HEK293T (cell line): ENCODE measurements around the gene FAM118A.
"Not testable (repeated sequence)": the region's sequence is repeated elsewhere in the genome, so short reads cannot be mapped to it uniquely, and the experiment has no call there.

ENCODE experiments used
- CTCF ChIA-PET: fragments of 350-600 bp; formaldehyde crosslinking; extraction: SDS; loops from one replicate; lab custom pipeline; 2021; ENCODE audit warnings: antibody characterized with exemption, inconsistent platforms; lab: Yijun Ruan, JAX
- POLR2A ChIA-PET: fragments of 350-600 bp; formaldehyde crosslinking; extraction: SDS; loops from one replicate; lab custom pipeline; 2020; ENCODE audit warnings: antibody characterized with exemption, inconsistent platforms; lab: Yijun Ruan, JAX
- DNase-seq: peaks from one replicate; pipeline ENCODE4 v3.0.0; 2012; ENCODE audit warnings: mixed read lengths; ENCODE audit errors: extremely low spot score
- ARNT ChIP-seq: fragments of 450-650 bp; IDR thresholded peaks from 2 replicates; pipeline ENCODE4 v1.6.1; 2017; ENCODE audit warnings: mild to moderate bottlenecking
- BHLHE40 ChIP-seq: fragments of 450-650 bp; IDR thresholded peaks from 2 replicates; pipeline ENCODE4 v1.6.1; 2016; ENCODE audit warnings: mild to moderate bottlenecking, moderate library complexity, borderline replicate concordance
- CTBP1 ChIP-seq: fragments of 450-650 bp; IDR thresholded peaks from 2 replicates; pipeline ENCODE4 v1.6.1; 2016; ENCODE audit warnings: borderline replicate concordance
- ELF4 ChIP-seq: fragments of 450-650 bp; IDR thresholded peaks from 2 replicates; pipeline ENCODE4 v1.6.1; 2017; ENCODE audit warnings: antibody characterized with exemption
- FOXA1 ChIP-seq: fragments of 450-650 bp; IDR thresholded peaks from 2 replicates; pipeline ENCODE4 v1.6.1; 2016; ENCODE audit warnings: mild to moderate bottlenecking
- FOXK2 ChIP-seq: fragments of 450-650 bp; IDR thresholded peaks from 2 replicates; pipeline ENCODE4 v1.6.1; 2016; ENCODE audit warnings: mild to moderate bottlenecking
- FOXM1 ChIP-seq: fragments of 450-650 bp; IDR thresholded peaks from 2 replicates; pipeline ENCODE4 v1.6.1; 2017; ENCODE audit warnings: mild to moderate bottlenecking, borderline replicate concordance
- HDGF ChIP-seq: fragments of 450-650 bp; IDR thresholded peaks from 2 replicates; pipeline ENCODE4 v1.6.1; 2017; ENCODE audit warnings: antibody characterized with exemption, borderline replicate concordance
- L3MBTL2 ChIP-seq: fragments of 450-650 bp; conservative IDR thresholded peaks from 2 replicates; pipeline ENCODE4 v1.6.1; 2016; ENCODE audit warnings: mild to moderate bottlenecking
- LEF1 ChIP-seq: fragments of 450-650 bp; IDR thresholded peaks from 2 replicates; pipeline ENCODE4 v1.6.1; 2017; ENCODE audit warnings: mild to moderate bottlenecking, borderline replicate concordance
- NFRKB ChIP-seq: fragments of 450-650 bp; IDR thresholded peaks from 2 replicates; pipeline ENCODE4 v1.6.1; 2016; ENCODE audit warnings: mild to moderate bottlenecking, moderate library complexity
- SP1 ChIP-seq: fragments of 450-650 bp; IDR thresholded peaks from 2 replicates; pipeline ENCODE4 v1.6.1; 2017
- SUZ12 ChIP-seq: fragments of 450-650 bp; IDR thresholded peaks from 2 replicates; pipeline ENCODE4 v1.6.1; 2016; ENCODE audit warnings: mild to moderate bottlenecking
- TARDBP ChIP-seq: fragments of 450-650 bp; IDR thresholded peaks from 2 replicates; pipeline ENCODE4 v1.6.1; 2016
- ZNF384 ChIP-seq: fragments of 450-650 bp; IDR thresholded peaks from 2 replicates; pipeline ENCODE4 v1.6.1; 2016
- TF ChIP-seq, protein P1 (sequence below): fragments of 450-650 bp; IDR thresholded peaks from 2 replicates; pipeline ENCODE4 v1.6.1; 2016

The FAM118A gene

DNA sequence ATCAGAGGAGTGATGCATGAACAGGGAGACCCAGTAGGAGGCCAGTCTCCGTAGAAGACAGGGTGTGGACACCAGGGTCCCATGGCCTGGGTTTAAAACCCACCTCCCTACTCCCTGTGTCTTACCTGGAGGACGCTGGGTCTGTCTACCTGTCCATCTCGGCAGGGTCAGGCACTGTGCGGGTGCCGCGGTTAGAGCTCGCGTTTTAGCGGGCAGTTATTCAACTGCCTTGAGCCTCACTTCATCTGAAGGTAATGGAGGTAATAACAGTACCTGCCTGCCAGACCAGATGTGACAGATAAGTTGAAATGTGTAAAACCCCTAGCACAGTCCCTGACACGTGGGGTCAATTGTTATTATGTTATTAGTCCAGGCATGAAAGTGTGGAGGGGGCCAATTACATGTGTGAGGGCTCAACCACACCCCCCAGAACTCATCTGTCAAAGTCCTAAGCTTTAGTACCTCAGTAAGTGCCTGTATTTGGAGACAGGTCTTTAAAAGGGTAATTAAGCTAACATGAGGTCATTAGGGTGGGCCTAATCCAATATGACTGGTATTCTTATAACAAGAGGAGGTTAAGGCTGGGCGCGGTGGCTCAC lies 33.1 kb upstream of the FAM118A start:
- POLR2A ChIA-PET = no interaction called here
- no peak for TF ChIP-seq ARNT
- TF ChIP-seq L3MBTL2 = no peak

DNA sequence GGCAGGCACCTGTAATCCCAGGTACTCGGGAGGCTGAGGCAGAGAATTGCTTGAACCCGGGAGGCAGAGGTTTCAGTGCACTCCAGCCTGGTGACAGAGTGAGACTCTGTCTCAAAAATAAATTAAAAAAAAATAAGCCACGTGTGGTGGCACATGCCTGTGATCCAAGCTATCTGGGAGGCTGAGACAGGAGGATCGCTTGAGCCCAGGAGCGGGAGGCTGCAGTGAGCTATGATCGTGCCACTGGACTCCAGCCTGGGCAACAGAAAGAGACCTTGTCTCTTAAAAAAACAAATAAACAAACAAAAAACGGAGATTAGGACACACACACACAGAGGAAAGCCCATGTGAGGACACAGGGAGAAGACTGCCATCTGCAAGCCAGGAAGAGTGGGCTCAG lies 32.0 kb upstream of the FAM118A start:
- POLR2A ChIA-PET, CTCF ChIA-PET, DNase-seq: not testable (repeated sequence)

More for the DNA sequence above, 33.1 kb upstream of the FAM118A start:
- no peak for DNase-seq
- CTCF ChIA-PET = no interaction called here

DNA sequence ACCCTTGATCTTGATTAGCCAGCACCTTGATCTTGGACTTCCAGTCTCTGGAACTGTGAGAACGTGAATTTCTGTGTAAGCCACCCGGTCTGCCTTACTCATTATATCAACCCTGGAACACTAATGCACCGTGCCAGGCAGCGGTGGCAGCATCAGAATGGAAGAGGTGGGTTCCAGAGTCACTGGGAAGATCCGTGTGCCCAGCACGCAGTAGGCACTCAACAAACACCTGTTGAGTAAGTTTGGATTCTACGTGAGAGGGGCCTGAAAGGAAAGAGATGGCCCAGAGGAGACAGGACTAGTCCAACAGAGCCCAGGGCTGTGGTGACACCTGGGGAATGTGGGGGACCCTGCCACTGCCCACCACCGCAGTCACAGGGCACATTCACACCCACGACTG lies 31.6 kb upstream of the FAM118A start:
- TF ChIP-seq FOXA1 (no peak), FOXM1 (no peak), BHLHE40 (no peak), CTBP1 (no peak), LEF1 (no peak), ARNT (no peak)
- CTCF ChIA-PET = no interaction called here
- POLR2A ChIA-PET = no interaction called here
- no peak for DNase-seq

DNA sequence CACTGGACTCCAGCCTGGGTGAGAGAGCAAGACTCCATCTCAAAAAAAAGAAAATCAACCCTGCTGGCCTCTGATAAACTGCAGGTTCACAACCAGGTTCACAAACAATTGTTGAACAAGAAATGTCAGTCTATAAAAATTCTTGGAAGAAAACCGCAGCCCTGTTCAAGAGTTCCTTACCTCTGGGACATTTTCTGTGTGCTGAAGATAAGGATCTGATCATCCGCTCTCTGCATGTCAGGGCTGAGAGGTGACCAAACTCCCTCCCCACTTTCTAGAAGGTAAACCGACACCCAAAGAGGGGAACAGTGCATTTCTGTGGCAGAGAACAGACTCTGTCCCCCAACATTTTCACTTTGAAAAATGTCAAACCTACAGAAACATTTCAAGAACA lies 29.1 kb upstream of the FAM118A start:
- ChIA-PET POLR2A (no interaction called here), CTCF (no interaction called here)
- TF ChIP-seq FOXK2 = no peak
- no peak for TF ChIP-seq CTBP1
- TF ChIP-seq, protein P1, sequence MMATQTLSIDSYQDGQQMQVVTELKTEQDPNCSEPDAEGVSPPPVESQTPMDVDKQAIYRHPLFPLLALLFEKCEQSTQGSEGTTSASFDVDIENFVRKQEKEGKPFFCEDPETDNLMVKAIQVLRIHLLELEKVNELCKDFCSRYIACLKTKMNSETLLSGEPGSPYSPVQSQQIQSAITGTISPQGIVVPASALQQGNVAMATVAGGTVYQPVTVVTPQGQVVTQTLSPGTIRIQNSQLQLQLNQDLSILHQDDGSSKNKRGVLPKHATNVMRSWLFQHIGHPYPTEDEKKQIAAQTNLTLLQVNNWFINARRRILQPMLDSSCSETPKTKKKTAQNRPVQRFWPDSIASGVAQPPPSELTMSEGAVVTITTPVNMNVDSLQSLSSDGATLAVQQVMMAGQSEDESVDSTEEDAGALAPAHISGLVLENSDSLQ = no peak
- no peak for TF ChIP-seq ARNT
- no peak for TF ChIP-seq SP1
- no peak for TF ChIP-seq FOXA1
- TF ChIP-seq SUZ12 = no peak
- no peak for TF ChIP-seq ZNF384
- no peak for TF ChIP-seq LEF1
- no peak for TF ChIP-seq HDGF
- no peak for DNase-seq

DNA sequence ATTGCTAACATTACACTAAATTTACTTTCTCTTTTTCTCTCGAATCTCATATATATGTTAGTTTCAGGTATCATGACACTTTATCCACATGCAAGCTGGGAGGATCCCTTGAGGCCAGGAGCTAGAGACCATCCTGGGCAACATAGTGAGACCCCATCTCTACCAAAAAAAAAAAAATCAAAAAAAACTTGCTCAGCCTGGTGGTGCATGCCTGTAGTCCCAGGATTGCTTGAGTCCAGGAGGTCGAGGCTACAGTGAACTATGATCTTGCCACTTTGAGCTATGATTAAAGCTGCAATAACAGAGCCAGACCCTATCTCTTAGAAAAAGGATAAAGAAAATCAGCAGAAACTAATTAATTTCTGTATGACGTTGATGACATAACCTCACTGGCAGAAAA lies 28.7 kb upstream of the FAM118A start:
- POLR2A ChIA-PET = no interaction called here
- DNase-seq = no peak
- no peak for TF ChIP-seq BHLHE40
- no peak for TF ChIP-seq ZNF384
- CTCF ChIA-PET = no interaction called here

DNA sequence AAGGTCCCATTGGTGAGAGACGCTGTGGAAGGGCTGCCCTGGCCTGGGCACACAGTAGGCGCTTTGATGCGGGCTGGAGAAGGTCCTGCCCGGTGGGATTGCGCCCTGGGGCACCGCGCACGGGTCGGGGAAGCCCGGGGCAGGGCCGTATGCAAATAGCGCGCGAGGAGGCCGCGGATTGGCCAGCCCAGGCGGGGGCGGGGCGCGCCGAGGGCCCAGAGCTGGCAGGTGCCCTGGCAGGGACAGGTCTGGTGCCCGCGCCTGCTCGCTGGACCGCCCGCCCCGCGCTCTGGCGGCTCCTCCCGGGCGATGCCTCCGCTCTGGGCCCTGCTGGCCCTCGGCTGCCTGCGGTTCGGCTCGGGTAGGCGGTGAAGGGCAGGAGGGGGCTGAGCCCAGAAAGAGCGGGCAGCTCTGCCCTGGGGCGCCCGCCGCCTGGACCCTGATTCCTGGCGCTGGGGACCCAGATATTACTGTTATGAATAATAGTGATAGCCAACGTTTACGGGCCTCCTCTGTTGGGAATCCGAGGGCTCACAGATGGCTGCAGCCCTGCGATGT lies 24.9 kb upstream of the FAM118A start, which contains the start of gene UPK3A:
UPK3A (plus strand) TSS at position 245 of the 558 bp plus-strand sequence; CDS start at position 310, 65 bp downstream.
- no peak for DNase-seq
- POLR2A ChIA-PET = no interaction called here
- no peak for TF ChIP-seq LEF1
- no peak for TF ChIP-seq NFRKB
- TF ChIP-seq ZNF384 = no peak
- no peak for TF ChIP-seq BHLHE40
- TF ChIP-seq FOXK2 = no peak
- TF ChIP-seq HDGF = no peak
- TF ChIP-seq FOXA1 = no peak
- no peak for TF ChIP-seq FOXM1
- TF ChIP-seq, protein P1 = no peak
- no peak for TF ChIP-seq L3MBTL2
- no peak for TF ChIP-seq SP1
- no peak for TF ChIP-seq ARNT
- TF ChIP-seq SUZ12 = no peak
- no peak for TF ChIP-seq CTBP1
- TF ChIP-seq TARDBP = no peak
- no peak for TF ChIP-seq ELF4
- CTCF ChIA-PET = no interaction called here

DNA sequence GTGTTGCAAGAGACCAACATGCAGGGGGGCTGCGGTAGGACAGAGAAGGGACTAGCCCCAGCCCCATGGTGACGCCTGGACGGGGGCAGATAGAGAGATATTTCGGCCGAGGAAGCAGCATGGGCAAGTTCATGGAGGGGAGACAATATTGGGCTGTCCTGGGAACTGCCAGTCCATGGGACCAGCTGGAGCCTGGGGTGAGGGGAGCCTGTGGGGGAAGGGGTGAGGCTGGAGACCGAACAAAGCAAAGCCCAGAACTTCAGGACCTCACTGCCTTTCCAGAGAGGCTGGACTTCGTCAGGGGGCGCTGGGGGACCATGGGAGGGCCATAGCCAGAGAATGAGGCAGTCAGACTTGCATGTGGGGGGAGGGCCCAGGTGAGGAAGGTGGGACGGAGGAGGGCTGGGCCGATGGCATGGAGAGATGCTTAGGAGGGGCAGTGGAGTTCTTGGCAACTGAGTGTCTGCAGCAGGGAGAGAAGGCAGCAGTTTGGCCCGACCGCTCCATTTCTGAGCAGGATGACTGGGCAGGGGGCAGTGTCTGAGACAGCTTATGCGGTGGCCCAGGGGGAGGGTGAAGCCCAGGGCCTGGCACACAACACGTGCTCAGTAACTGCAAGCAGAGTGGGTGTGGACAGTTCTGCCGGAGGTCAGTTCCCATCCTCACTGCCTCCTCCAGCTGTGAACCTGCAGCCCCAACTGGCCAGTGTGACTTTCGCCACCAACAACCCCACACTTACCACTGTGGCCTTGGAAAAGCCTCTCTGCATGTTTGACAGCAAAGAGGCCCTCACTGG lies 24.3 kb upstream of the FAM118A start:
- no peak for DNase-seq
- ChIA-PET POLR2A (no interaction called here), CTCF (no interaction called here)
- TF ChIP-seq, protein P1 = no peak
- TF ChIP-seq BHLHE40 (no peak), TARDBP (no peak), FOXK2 (no peak), FOXA1 (no peak), ARNT (no peak), FOXM1 (no peak)
